ENCODE data around the gene APBA2.
"Not testable (repeated sequence)": the region's sequence is repeated elsewhere in the genome, so short reads cannot be mapped to it uniquely, and the experiment has no call there.

Gene APBA2

DNA sequence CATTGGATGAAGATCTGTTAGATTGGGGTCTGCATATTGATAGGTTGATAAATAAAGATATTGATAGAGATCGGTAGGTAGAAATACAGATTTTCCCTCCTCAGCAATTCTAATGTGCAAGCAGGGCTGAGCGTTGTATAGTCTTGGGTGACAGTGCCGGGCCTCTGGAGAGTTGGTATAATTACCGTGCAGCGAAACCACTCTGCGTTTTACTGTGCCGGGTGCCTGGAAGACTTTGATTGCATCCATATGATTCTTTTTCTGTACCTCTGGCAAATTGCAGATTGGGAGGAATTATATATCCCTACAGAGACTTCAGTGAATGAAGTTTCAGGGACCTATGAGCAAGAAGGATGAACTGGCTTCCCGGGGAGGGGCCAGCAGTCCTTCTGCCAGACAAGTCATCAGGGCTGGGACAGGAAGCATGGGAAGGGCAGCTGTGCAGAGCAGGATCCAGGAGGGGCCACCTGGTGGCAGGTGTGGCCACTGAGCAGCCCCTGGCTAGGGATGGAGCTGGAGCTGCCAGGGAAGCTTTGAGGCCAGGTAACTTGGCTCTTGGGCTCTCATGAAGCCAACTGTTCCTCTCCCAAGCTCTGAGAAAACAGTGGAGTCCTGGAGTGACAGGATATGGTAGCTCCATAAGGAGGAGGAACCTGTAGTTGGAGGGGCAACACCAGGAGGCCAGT, 132.5 kb downstream of the APBA2 start:
- DNase-seq: no peak

DNA sequence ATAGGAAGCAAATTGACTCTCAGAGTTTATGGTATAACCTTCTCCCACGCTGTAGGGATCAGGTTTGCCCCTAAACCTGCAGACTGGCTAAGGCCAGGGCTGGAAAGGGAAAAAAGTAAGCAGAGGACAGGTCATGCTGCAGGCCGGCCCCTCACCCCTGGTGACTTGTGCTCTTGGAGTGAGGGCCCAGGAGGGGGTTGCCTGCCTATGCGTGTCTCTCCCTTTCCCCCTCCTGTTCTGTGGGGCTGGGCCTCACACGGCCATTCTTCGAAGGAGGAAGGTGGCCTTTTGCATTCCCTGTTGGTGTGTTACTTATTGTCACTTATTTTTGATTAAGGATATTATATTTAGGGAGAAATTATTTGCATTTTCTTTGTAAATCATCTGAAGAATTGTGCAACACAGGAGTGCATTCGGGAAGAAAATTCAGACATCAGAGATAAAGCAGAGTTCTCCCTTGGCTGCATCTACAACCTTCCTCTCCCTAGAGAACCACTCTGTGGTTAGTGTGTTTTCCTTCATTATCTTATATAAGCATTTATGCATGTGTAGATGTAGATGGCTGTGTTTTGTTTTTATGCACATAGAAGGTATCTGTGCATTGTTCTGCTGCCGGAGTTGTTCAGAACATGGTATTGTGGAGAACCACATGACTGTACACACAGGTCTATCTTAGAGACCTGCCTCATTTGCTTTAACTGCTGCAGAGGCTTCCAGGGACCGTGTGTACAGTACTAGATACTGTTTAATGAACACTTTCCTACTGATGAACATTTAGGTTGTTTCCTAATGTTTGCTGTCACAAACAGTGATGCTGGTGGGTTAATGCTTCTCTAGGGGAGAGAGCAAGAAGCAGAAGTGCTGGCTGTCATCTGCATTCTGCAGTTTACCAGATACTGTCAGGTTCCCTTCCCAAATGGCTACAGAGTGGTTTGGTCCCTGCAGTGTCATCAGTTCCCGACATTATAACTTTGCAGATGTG, 133.5 kb downstream of the APBA2 start:
- DNase-seq: no peak

DNA sequence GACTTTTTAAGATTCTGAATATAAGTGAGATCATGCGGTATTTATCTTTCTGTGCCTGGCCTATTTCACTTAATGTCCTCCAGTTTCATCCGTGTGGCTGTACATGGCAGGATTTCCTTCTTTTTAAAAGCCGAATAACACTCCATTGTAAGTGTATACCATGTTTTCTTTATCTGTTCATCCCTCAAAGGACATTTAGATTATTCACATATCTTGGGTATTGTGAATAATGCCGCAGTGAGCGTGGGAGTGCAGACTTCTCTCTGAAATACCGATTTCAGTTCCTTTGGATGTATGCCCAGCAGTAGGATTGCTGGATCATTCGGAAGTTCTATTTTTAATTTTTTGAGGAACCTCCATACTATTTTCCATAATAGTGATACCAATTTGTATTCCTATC, 136.1 kb downstream of the APBA2 start:
- DNase-seq: no peak

DNA sequence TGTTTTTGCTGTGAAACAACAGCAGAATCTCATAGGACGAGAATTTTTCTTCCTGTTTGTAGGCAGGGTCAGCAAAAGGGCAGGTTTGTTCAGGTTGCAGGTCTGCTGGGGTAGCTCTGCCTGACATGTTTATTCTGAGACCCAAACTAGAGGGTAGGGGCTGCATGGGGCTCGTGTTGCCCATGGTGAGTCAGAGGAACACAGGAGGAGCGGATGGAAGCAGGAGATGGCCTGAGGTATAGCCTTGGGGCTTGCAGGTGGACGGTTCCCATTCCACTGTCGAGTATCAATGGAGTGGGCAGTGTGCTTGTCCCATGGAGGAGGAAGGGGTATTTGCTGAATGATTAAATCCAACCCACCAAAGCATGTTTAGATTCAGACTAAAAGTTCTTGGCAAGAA, 138.9 kb downstream of the APBA2 start:
- no peak for DNase-seq

DNA sequence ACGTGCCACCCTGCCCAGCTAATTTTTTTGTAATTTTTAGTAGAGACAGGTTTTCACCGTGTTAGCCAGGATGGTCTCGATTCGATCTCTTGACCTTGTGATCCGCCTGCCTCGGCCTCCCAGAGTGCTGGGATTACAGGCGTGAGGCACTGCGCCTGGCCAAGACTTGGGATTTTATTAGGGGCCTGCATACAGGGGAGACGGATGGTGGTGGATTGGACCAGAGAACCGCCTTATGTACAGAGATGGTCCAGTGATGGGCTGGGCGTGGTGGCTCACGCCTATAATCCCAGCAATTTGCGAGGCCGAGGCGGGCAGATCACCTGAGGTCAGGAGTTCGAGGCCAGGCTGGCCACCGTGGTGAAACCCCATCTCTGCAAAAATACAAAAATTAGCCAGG, 139.6 kb downstream of the APBA2 start:
- DNase-seq: not testable (repeated sequence)

DNA sequence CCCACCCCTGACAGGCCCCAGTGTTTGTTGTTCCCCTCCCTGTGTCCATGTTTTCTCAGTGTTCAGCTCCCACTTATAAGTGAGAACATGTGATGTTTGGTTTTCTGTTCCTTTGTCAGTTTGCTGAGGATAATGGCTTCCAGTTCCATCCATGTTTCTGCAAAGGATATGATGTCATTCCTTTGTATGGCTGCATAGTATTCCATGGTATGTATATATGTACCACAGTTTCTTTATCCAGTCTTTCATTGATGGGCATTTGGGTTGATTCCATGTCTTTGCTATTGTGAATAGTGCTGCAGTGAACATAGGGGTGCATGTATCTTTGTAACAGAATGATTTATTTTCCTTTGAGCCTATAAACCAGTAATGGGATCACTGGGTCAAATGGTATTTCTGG, 142.4 kb downstream of the APBA2 start:
- DNase-seq: not testable (repeated sequence)

DNA sequence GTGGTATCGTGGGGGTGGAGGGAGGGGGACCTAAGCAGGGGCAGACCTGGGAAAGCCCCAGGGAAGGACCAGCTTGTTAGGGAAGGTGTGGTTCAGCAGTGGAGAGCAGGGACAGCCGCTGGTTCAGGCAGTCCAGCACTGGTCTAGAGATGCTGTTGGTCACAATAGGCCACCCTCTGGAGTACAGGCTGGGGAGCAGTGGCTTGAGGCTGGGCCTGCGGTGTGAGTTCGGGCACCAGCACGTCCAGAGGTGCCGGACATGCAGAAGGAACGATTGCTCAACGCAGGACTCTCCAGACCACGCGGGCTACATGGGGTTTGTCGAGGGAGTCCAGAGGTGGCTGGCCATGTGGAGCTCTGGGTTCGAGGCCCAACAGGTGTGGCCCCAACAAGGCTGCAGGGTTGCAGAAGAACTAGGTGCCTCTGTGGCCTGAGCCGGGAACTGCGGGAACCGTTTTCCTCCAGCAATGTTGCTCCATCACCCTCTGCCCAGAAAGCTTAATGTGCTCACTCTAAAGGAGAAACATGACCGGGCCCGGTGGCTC, 143.9 kb downstream of the APBA2 start:
- DNase-seq: no peak

DNA sequence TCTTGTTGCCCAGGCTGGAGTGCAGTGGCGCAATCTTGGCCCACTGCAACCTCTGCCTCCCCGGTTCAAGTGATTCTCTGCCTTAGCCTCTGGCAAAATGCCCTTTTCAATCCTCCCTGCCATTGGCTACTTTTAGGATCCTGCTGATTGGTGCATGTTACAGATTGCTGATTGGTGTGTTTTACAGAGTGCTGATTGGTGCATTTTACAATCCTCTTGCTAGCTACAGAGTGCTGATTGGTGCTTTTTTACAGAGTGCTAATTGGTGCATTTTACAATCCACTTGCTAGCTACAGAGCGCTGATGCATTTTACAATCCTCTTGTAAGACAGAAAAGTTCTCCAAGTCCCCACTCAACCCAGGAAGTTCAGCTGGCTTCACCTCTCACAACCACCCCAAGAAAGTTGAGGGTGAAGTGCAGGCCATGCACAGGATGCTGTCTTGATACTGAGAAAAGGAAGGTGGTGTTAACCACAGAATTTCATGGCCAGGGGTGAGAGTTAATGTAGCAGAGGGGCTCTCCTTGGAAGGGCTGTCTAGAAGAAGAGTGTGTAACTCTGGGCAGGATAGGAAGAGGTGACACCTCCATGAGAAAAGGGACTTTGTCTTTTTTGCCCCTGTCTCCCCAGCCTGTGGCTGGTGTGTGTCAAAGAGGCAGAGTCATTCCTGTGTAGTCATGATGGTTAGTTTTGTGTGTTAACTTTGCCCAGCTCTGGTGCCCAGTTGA, 145.9 kb downstream of the APBA2 start:
- DNase-seq: no peak

DNA sequence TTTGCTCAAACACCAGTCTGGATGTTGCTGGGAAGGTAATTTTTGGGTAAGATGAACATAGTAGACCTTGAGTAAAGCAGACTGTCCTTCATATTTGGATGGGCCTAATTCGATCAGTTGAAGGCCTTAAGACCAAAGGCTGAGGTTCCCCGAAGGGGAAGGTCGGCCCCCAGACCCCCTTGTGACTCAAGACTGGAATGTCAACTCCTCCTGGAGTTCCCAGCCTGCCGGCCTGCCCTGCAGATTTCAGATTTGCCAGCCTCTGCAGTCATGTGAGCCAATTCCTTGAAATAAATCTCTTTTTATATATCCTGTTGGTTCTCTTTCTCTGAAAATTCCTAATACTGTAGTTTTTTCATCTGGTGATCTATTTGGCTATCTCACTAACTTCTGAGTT, 146.5 kb downstream of the APBA2 start:
- no peak for DNase-seq

DNA sequence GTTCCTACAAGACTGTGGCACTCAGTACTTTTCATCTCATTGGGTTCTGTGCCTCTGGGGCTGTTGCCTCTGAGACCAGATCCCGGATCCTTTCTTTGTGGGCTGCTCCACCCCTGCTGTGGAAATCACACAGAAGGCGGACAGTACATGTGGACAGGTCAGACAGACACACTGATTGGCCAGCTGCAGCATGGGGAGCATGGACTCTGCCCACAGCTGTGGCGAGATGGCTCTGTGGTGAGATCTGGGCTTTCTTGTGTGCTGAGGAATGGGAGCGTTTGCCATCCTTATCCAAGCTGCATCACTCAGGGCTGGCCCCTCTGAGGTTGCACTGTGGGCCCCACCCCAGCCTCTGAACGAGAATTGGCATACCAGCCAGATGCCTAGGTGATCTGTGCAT, 147.0 kb downstream of the APBA2 start:
- DNase-seq: no peak

DNA sequence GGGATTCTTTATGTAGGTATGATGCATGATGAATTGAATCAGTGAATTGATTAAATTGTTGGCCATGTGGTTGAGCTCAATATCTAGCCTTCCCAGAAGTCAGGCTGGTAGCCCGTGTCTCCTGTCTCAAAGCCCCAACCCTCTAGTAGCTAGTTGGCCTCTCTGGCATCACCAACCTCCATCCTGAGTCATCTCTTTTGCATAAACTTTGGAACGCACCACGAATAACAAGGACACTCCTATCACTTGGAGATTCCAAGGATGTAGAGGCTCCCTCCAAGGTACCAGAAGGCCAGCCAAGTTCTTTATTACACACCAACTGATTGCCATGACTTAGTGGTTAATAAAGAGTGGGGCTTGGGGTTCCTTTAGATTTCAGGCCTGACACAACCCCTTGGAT, 148.4 kb downstream of the APBA2 start:
- DNase-seq: no peak

DNA sequence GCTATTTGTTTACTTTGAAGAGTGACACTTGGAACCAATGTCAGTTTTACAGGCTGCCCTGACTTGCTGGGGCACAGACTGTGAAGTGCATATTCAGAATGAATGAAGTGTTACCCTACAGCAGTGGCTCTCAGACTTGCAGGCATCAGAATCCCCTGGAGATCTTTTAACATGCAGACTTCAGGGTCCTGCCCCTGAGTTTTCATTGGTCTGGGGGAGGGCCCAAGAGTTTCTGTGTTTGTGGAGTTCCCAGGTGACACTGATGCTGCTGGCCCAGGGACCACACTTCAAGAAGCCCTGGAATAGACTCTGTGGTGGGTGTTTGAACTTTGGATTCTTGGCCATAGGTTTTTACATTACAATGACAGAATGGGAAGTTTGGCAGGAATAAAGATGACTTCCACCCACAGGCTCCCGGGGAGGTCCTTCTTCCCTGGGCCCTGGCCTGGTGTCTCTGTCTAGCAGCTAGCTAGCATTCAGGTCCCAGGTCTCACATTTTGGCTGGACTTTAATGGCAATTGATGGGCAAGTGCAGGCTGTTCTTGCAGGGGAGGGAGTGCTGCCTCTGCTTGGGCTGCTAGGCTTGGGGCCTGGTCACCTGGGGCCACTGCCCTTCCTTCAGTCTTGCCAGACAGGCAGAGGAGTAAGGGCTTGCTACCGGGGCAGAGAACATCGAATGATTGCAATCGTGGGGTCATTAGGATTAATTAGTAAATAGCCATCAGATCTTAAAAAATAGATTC, 149.0 kb downstream of the APBA2 start:
- DNase-seq: no peak

DNA sequence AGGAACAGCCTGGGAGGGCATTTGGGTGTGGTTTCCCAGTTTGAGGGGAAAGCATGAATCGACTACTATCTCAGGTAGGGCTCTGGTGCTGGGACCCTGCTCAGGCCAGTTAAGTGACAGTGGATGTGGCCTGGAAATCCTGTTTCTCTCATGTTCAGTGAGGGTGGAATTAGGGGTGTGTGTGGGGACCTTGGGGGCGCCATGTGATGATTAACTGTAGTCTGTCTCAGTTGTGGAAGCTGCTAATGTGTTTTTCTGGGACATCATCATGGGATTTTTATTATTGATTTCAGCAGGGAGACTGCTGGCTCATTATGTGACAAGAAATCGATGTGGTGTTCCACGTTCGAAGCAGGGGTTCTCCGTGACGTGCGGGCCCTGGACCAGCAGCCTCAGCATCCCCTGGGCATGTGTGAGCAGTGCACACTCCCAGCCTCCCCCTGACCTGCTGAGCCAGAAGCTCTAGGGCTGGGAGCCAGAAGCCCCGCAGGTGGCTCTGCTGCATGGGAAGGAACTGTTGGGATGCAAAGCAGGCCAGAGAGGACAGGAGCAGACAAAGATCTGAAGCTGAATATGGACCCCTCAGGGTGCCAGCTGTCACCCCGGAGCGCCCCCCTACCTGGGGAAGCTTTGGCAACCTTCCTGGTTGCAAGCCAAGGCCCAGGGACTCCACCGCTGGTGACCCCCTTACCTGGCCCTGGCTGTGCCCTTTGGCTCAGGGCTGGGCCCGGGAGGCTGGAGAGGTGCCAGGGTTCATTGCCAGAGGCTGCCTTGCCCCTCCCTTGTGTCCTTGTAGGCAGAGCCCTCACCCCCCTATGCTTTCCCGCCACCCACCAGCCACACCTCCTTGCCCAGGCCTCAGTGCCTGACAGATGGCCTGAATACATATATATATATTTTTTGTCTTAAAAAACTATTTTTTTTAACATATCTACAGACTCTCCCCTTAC, 149.8 kb downstream of the APBA2 start:
- DNase-seq: no peak

DNA sequence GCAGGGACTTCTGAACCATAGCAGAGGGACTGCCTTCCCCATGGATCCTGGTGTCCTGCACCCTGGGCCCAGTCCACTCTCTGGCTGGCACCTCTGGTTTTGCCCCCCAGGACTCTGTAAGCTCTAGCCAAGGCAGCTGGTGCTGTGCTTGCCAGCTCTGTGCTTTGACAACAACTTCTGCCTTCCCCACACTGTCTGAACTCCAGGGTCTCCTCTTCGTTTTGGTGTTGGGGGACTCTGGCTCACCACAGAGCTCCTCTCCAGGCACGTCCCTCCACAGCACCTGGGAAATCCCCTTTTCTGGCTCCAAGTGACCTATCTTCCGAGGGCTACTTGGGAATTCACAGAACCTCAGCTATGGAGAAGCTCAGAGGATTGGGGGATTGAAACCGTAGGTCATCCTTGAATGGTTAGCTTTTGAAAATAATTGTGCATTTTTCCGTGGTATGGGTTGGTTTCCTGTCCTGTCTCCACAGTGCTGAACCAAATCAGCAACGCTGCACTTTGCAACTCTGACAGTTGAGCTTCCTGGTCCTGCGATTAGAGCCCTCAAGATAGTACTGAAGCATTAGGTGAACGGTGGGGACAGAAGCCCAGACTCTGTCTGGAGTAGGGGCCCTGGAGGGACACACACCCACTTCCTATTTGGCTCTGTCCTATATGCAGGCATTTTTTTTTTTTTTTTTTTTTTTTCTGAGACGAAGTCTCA, 152.4 kb downstream of the APBA2 start:
- no peak for DNase-seq

DNA sequence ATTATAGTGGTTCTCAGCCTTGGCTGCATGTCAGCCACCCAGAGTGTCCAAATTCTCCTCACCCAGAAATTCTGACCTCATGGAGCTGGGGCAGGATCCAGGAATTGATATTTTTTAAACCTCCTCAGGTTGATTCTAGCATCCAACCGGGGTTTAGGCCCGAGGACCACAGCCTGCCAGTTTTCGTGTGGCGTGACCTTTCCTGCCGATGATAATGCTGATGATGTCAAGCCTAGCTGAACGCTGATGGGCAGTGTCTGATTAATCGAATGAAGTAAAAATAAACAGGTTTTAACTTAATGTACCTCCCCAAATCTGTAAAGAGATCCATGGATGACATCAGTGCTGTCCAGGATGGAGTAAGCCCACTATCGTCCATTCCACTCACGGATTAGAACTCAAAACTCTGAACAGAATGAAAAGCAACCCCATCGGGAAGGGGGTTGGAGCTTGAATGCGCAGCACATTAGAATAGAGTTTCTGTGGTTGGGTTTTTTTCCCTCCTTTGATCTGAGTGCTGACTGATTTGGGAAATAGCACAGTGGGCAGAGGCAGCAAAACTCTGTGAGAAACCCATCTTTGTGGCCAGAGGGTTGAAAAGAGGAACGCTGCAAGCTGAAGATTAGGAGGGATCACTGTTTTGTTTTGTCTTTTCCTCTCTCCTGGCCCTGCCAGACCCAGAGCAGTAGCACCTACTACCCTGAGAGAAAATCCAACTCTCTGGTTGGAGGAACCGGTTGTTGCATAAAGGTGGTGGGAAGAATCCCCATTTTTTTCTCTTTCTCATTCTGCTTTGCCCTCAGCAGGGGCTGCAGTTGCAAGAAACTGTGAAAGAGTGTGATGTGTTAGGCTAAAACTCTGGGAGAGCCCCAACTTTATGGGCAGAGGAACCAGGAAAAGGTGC, 153.9 kb downstream of the APBA2 start:
- no peak for DNase-seq

DNA sequence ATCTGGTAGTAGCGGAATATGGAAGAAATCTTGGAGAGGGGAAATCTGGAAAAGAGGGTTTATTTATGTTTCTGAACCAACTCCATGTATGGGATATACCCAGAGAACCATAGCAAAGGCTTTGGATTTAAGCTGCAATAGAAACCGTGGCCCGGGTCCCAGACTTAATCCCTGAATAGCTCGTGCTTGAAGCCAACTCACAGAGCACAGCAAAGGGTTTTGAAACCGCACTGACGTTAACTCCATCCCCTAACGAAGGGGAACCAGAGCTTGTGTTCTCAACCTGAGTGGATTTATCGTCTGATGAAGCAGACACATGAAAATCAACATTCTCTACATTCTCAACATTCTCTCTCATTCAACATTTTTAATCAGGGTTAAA, 154.6 kb downstream of the APBA2 start:
- DNase-seq: no peak

DNA sequence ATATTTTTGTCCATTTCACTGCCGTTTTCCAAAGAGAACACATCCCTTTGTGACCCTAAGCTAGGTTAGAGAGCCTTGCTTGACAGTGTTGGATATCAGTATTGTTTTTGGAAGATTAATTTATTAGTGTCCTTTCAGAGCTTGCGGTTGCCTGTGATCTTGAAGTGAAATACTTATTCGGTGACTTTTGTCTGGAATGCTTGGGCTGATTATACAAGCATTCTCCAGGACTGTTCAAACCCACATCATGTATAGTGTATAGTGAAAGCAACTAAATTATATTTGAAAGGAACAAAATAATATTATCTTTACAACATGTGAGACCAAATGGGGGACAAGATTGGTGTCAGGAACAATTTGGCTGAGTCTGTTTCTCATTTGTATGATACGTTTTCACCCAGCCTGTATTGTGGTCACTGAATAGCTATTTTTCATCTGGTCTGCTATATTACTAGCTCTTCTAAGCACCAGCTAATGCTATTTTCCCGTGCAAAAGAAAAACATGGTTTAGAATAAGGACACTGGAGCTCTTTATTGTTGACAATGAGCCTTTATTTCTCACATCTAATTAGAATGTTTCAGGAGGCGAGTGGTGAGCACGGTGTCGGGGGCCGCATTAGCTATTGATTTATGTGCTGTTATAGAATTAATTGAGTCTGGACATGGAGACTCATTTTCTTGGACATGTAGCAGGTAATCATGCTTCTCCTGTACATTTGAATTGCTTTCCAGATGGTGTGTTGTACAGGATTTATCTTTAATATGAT, 158.1 kb downstream of the APBA2 start:
- no peak for DNase-seq

DNA sequence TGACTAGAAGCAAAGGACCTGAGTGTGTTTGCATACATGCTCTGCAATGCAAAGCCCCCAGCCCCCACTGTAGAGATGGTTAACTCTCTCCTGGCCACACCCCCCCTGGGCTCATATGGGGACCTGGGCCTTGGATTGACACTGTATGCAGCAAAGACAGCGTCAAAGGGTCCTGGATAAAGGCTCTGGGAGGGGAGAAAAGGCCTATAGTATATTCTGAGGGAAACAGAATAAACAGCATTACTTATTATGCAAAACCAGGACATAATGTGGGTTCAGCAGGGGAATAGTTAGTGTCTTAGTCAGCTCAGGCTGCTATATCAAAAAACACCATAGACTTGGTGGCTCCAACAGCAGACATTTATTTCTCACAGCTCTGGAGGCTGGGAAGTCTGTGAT, 158.7 kb downstream of the APBA2 start:
- DNase-seq: no peak

DNA sequence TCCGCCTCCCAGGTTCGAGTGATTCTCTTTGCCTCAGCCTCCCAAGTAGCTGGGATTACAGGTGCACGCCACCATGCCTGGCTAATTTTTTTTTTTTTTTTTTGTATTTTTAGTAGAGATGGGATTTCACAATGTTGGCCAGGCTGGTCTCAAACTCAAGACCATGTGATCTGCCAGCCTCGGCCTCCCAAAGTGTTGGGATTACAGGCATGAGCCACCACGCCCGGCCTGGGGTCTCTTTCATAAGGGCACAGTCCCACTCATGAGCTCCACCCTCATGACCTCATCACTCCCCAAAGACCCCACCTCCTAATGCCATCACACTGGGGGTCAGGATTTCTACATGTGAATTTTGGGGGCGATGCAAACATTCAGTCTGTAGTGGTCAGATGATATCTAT, 159.4 kb downstream of the APBA2 start:
- not testable (repeated sequence) for DNase-seq
